GM12878 (cell line): ENCODE results near the gene PSMB9. TPM values are rescaled to one million over a fixed set of nuclear protein-coding genes. Genes with fewer than 3 reads are reported as not detected.

ENCODE experiments used
- ATAC-seq: fragments of 200-7000 bp; cut with Tn5 transposase; 3 replicates; pipeline ENCODE4 v1.9.1; 2020; ENCODE audit warnings: mild to moderate bottlenecking, moderate library complexity
- BruUV-seq: library from RNA; stranded (reverse); fragments of 400-500 nt; replicated peaks from 2 replicates; lab custom pipeline; 2021; lab: Mats Ljungman, UMichigan
- CTCF ChIA-PET: fragments of 300-600 bp; sonication (Branson Sonifier 250); formaldehyde crosslinking; extraction: SDS; loops from one replicate; lab custom pipeline; 2021; ENCODE audit warnings: inconsistent platforms; lab: Yijun Ruan, JAX
- POLR2A ChIA-PET: fragments of 350-600 bp; formaldehyde crosslinking; extraction: SDS; loops from one replicate; lab custom pipeline; 2021; ENCODE audit warnings: inconsistent platforms; lab: Charles Lee
- RAD21 ChIA-PET: fragments of 300-600 bp; sonication (Branson Sonifier 250); formaldehyde crosslinking; loops from one replicate; lab custom pipeline; 2023; ENCODE audit warnings: antibody characterized with exemption; ENCODE audit not compliant: unreplicated experiment; lab: Charles Lee
- SMC1A ChIA-PET: fragments of 300-600 bp; sonication (Branson Sonifier 250); formaldehyde crosslinking; loops from one replicate; lab custom pipeline; 2023; ENCODE audit not compliant: unreplicated experiment, uncharacterized antibody; lab: Charles Lee
- DNase-seq: peaks from one replicate; pipeline ENCODE4 v3.0.0-alpha.2; 2011; ENCODE audit warnings: low read depth, low spot score
- FAIRE-seq: peaks from 3 replicates; lab custom pipeline; 2011; peaks lifted over from hg19 to GRCh38; lab: Jason Lieb, UNC
- H2AFZ ChIP-seq: 2 replicates; pipeline ENCODE4 v1.6.0; 2011; ENCODE audit warnings: low read depth, low read length, control low read depth; ENCODE audit not compliant: control insufficient read depth
- H3K27ac ChIP-seq: 2 replicates; pipeline ENCODE4 v1.5.1; 2011; ENCODE audit warnings: control low read depth; ENCODE audit not compliant: control insufficient read depth, insufficient read depth
- H3K27me3 ChIP-seq, 2 experiments: replicated peaks in 1 of 2; 2 replicates each; pipeline versions ENCODE4 v1.6.0 to v1.6.1; 2011; ENCODE audit warnings: low read length in 1 of 2; ENCODE audit not compliant: control insufficient read depth in 2 of 2, insufficient read depth in 2 of 2
- H3K36me3 ChIP-seq, 2 experiments: 2 replicates each; pipeline ENCODE4 v1.5.1; 2011; ENCODE audit warnings: low read length in 1 of 2; ENCODE audit not compliant: control insufficient read depth in 2 of 2, insufficient read depth in 2 of 2
- H3K4me1 ChIP-seq: 2 replicates; pipeline ENCODE4 v1.6.1; 2011; ENCODE audit warnings: mild to moderate bottlenecking, low read length, moderate library complexity, mixed read lengths; ENCODE audit not compliant: control insufficient read depth, insufficient read depth
- H3K4me2 ChIP-seq: 2 replicates; pipeline ENCODE4 v1.6.0; 2011; ENCODE audit warnings: control low read depth; ENCODE audit not compliant: control insufficient read depth, insufficient read depth
- H3K4me3 ChIP-seq: fragments of 200-600 bp; sonication (generic); 2 replicates; pipeline ENCODE4 v1.5.1; 2016
- H3K79me2 ChIP-seq: 2 replicates; pipeline ENCODE4 v1.6.0; 2011; ENCODE audit warnings: low read length; ENCODE audit not compliant: control insufficient read depth, insufficient read depth
- H3K9ac ChIP-seq: 2 replicates; pipeline ENCODE4 v1.8.0; 2011; ENCODE audit warnings: low read length, control low read depth, mixed read lengths; ENCODE audit not compliant: control insufficient read depth, insufficient read depth
- H3K9me3 ChIP-seq: replicated peaks from 3 replicates; pipeline ENCODE4 v1.5.1; 2011; ENCODE audit warnings: mild to moderate bottlenecking, low read length; ENCODE audit not compliant: control insufficient read depth, insufficient read depth
- H4K20me1 ChIP-seq: 2 replicates; pipeline ENCODE4 v1.6.0; 2011; ENCODE audit not compliant: control insufficient read depth, insufficient read depth
- CBX3 ChIP-seq: fragments of 200-600 bp; sonication (generic); IDR thresholded peaks from 2 replicates; pipeline ENCODE4 v1.6.1; 2016; ENCODE audit warnings: low read depth, borderline replicate concordance
- DPF2 ChIP-seq: fragments of 450-650 bp; IDR thresholded peaks from 2 replicates; pipeline ENCODE4 v1.6.1; 2017; ENCODE audit warnings: mild to moderate bottlenecking
- FOXK2 ChIP-seq: fragments of 450-650 bp; IDR thresholded peaks from 2 replicates; pipeline ENCODE4 v1.6.1; 2017; ENCODE audit warnings: mild to moderate bottlenecking, moderate library complexity
- KLF5 ChIP-seq: fragments of 450-650 bp; IDR thresholded peaks from 2 replicates; pipeline ENCODE4 v1.6.1; 2014; ENCODE audit warnings: mild to moderate bottlenecking; ENCODE audit not compliant: partially characterized antibody
- LARP7 ChIP-seq: fragments of 450-650 bp; IDR thresholded peaks from 2 replicates; pipeline ENCODE4 v1.6.1; 2017; ENCODE audit warnings: mild to moderate bottlenecking
- NR2C1 ChIP-seq: fragments of 450-650 bp; IDR thresholded peaks from 2 replicates; pipeline ENCODE4 v1.6.1; 2017; ENCODE audit warnings: antibody characterized with exemption, mild to moderate bottlenecking, moderate library complexity
- NRF1 ChIP-seq: conservative IDR thresholded peaks from 2 replicates; pipeline ENCODE4 v1.6.1; 2011; ENCODE audit warnings: mild to moderate bottlenecking, low read depth, low read length, improper control_type of control experiment
- STAT3 ChIP-seq: IDR thresholded peaks from 2 replicates; pipeline ENCODE4 v1.6.1; 2011; ENCODE audit warnings: low read depth, low read length, improper control_type of control experiment
- WRNIP1 ChIP-seq: IDR thresholded peaks from 2 replicates; pipeline ENCODE4 v1.6.1; 2011; ENCODE audit warnings: low read depth, low read length, improper control_type of control experiment, borderline replicate concordance
- YBX1 ChIP-seq: fragments of 450-650 bp; IDR thresholded peaks from 2 replicates; pipeline ENCODE4 v1.6.1; 2016; ENCODE audit warnings: antibody characterized with exemption
- ZNF274 ChIP-seq: IDR thresholded peaks from one replicate; pipeline ENCODE4 v1.8.0; 2011; ENCODE audit not compliant: insufficient read length, insufficient read depth
- ZNF384 ChIP-seq: IDR thresholded peaks from 2 replicates; pipeline ENCODE4 v1.6.1; 2012; ENCODE audit warnings: low read depth, mild to moderate bottlenecking, low read length, improper control_type of control experiment, borderline replicate concordance
- WGBS: methylation state at CpG from one replicate; pipeline ENCODE4 v1.1.6; 2016; ENCODE audit warnings: low lambda C conversion rate; ENCODE audit not compliant: insufficient replicate concordance, insufficient coverage; ENCODE audit errors: missing lambda C conversion rate; 5-methylcytosine and 5-hydroxymethylcytosine counted together
- in situ Hi-C: fragments of 300-500 bp; cut with MboI; formaldehyde crosslinking; loops from 9 replicates; pipeline ENCODE4 v1.14.3; 2018; ENCODE audit warnings: mixed read lengths
- intact Hi-C: fragments of 100-400 bp; cut with micrococcal nuclease; formaldehyde crosslinking; loops from one replicate; pipeline ENCODE4 v1.14.2; 2022; ENCODE audit not compliant: unreplicated experiment
- polyA plus RNA-seq, 11 experiments: library from polyadenylated mRNA; depleted of rRNA in 4 of 11; unstranded in 6 of 11; stranded (reverse) in 5 of 11; fragments of >200 nt; fragmentation: Nextera tagmentation in 4 of 11; fragmentation: Illumina TruSeq in 1 of 11; extraction: Ambion mirVana in 4 of 11; extraction: Trizol in 1 of 11; gene quantifications; 1 replicate in 1 of 11; 2 replicates in 10 of 11; pipeline versions ENCODE4 v1.2.1 to v1.2.3, GENCODE V29; 2011 to 2016; ENCODE audit warnings: inconsistent platforms in 2 of 11, missing spikeins in 2 of 11, low read depth in 1 of 11
- total RNA-seq, 4 experiments: library from RNA; depleted of rRNA in 3 of 4; stranded (reverse); fragments of >200 nt in 3 of 4; fragmentation: Illumina TruSeq in 1 of 4; extraction: Trizol in 1 of 4; gene quantifications; 2 replicates each; pipeline versions ENCODE4 v1.2.1 to v1.2.3, GENCODE V29; 2013 to 2021
- TF ChIP-seq, protein P1 (sequence below): IDR thresholded peaks from 2 replicates; pipeline ENCODE4 v1.6.1; 2011; ENCODE audit warnings: low read depth, low read length, improper control_type of control experiment, borderline replicate concordance
- TF ChIP-seq, protein P2 (sequence below): fragments of 450-650 bp; IDR thresholded peaks from 2 replicates; pipeline ENCODE4 v1.6.1; 2016; ENCODE audit warnings: mild to moderate bottlenecking
- TF ChIP-seq, protein P3 (sequence below): fragments of 450-650 bp; IDR thresholded peaks from 2 replicates; pipeline ENCODE4 v1.6.1; 2014; ENCODE audit warnings: mild to moderate bottlenecking
- TF ChIP-seq, protein P4 (sequence below): IDR thresholded peaks from 2 replicates; pipeline ENCODE4 v1.6.1; 2012; ENCODE audit warnings: mild to moderate bottlenecking, low read depth, low read length

Gene PSMB9
- total and polyA plus RNA-seq, 10 of the 15 experiments (the other 5 are each of a cell fraction or from before 2014, with no cell fraction given) = 167 to 517 (median 275) TPM

DNA sequence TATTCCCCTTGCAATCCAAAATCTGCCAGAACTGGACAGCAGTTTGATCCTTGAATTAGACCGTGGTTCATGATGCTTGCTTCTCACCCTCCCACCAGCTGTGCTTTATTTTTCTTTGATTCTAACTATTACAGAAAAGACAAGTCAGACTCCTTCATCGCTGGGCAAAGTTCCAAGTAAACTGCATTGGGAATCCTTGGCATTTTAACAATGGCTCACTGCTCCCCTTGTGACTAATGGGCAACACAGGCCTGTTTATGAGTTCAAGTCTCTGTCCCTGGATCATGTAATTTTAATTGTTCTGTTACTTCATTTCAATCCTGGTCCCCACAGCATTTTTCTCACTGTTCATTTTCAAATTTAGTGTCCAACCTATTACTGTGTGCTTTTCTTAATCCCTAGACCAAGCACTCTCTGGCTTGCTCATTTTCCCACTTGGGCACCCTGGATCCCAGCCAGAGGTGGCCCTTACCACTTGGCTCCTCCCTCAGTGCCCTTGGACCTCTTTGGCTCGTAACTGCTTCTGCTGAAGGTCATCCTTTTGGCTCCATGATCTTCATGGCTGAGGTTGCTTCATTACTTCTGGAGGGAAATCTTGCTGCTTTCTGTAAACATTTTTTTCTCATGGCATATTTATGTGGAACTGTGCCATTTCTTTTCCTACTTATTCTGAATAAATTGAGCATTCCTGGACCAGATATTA, 32.8 kb downstream of the PSMB9 start:
- BruUV-seq = no TSS peak
- 67% methylated on average over 3 of the region's 3 CpGs for WGBS
- no peaks in the 10 kb centered on the region; a peak in 1 of 4 replicates for H3K27me3 ChIP-seq
- no peak overlapping the region for H3K4me3 ChIP-seq
- in situ Hi-C loops = loop anchor here (5.0 kb wide), 1 partner anchor 100 kb away; no protein-coding TSS in a partner anchor
- ChIA-PET POLR2A (interaction anchor here (1.2 to 1.7 kb wide), 4 partner anchors 67 to 97 kb away, joined by 3 to 8 read pairs (median 4); partner anchors contain the start of genes BRD2 and HLA-DMA), SMC1A (interaction anchor here (0.9 to 13.8 kb wide), 22 partner anchors 20 to 361 kb away, joined by 3 to 184 read pairs (median 5); partner anchors contain the start of genes BRD2, HLA-DMA and TAP2), CTCF (interaction anchor here (0.9 to 12.7 kb wide), 22 partner anchors 10 to 361 kb away, joined by 3 to 260 read pairs (median 6); partner anchors contain the start of genes BRD2, HLA-DMA, HLA-DMB and TAP2), RAD21 (interaction anchor here (1.0 to 6.5 kb wide), 14 partner anchors 8 to 128 kb away, joined by 3 to 104 read pairs (median 8); partner anchors contain the start of genes HLA-DMA, HLA-DMB and TAP2)
- DNase-seq = no peak
- H2AFZ ChIP-seq = no peak overlapping the region
- H3K4me2 ChIP-seq = no peak overlapping the region
- TF ChIP-seq LARP7 (no peak), NRF1 (no peak), FOXK2 (no peak), ZNF274 (no peak), STAT3 (no peak), KLF5 (no peak), CBX3 (no peak), DPF2 (no peak), NR2C1 (no peak), WRNIP1 (no peak), YBX1 (no peak), ZNF384 (no peak)
- TF ChIP-seq, protein P1, sequence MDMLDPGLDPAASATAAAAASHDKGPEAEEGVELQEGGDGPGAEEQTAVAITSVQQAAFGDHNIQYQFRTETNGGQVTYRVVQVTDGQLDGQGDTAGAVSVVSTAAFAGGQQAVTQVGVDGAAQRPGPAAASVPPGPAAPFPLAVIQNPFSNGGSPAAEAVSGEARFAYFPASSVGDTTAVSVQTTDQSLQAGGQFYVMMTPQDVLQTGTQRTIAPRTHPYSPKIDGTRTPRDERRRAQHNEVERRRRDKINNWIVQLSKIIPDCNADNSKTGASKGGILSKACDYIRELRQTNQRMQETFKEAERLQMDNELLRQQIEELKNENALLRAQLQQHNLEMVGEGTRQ = no peak
- TF ChIP-seq, protein P2, sequence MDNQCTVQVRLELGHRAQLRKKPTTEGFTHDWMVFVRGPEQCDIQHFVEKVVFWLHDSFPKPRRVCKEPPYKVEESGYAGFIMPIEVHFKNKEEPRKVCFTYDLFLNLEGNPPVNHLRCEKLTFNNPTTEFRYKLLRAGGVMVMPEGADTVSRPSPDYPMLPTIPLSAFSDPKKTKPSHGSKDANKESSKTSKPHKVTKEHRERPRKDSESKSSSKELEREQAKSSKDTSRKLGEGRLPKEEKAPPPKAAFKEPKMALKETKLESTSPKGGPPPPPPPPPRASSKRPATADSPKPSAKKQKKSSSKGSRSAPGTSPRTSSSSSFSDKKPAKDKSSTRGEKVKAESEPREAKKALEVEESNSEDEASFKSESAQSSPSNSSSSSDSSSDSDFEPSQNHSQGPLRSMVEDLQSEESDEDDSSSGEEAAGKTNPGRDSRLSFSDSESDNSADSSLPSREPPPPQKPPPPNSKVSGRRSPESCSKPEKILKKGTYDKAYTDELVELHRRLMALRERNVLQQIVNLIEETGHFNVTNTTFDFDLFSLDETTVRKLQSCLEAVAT = no peak
- TF ChIP-seq, protein P3, sequence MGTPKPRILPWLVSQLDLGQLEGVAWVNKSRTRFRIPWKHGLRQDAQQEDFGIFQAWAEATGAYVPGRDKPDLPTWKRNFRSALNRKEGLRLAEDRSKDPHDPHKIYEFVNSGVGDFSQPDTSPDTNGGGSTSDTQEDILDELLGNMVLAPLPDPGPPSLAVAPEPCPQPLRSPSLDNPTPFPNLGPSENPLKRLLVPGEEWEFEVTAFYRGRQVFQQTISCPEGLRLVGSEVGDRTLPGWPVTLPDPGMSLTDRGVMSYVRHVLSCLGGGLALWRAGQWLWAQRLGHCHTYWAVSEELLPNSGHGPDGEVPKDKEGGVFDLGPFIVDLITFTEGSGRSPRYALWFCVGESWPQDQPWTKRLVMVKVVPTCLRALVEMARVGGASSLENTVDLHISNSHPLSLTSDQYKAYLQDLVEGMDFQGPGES = no peak
- TF ChIP-seq, protein P4, sequence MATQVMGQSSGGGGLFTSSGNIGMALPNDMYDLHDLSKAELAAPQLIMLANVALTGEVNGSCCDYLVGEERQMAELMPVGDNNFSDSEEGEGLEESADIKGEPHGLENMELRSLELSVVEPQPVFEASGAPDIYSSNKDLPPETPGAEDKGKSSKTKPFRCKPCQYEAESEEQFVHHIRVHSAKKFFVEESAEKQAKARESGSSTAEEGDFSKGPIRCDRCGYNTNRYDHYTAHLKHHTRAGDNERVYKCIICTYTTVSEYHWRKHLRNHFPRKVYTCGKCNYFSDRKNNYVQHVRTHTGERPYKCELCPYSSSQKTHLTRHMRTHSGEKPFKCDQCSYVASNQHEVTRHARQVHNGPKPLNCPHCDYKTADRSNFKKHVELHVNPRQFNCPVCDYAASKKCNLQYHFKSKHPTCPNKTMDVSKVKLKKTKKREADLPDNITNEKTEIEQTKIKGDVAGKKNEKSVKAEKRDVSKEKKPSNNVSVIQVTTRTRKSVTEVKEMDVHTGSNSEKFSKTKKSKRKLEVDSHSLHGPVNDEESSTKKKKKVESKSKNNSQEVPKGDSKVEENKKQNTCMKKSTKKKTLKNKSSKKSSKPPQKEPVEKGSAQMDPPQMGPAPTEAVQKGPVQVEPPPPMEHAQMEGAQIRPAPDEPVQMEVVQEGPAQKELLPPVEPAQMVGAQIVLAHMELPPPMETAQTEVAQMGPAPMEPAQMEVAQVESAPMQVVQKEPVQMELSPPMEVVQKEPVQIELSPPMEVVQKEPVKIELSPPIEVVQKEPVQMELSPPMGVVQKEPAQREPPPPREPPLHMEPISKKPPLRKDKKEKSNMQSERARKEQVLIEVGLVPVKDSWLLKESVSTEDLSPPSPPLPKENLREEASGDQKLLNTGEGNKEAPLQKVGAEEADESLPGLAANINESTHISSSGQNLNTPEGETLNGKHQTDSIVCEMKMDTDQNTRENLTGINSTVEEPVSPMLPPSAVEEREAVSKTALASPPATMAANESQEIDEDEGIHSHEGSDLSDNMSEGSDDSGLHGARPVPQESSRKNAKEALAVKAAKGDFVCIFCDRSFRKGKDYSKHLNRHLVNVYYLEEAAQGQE = no peak
- no peak overlapping the region for H3K9ac ChIP-seq
- FAIRE-seq = no peak
- intact Hi-C loops = loop anchor here (10.0 kb wide), 1 partner anchor 198 kb away; no protein-coding TSS in a partner anchor
- no peaks in the 10 kb centered on the region for H3K79me2 ChIP-seq
- H3K9me3 ChIP-seq = no peaks in the 10 kb centered on the region
- H3K4me1 ChIP-seq = no peaks in the 10 kb centered on the region
- no peaks in the 10 kb centered on the region for H4K20me1 ChIP-seq
- H3K27ac ChIP-seq = no peak overlapping the region
- no peak for ATAC-seq
- H3K36me3 ChIP-seq = no peaks in the 10 kb centered on the region
